Naive thymus-derived CD4-positive, alpha-beta T cell (primary cell): ENCODE measurements around the gene PKD2. TPM values are rescaled to one million over a fixed set of nuclear protein-coding genes. Genes with fewer than 3 reads are reported as not detected.

Experiments used
- ATAC-seq: fragments of 150-1000 bp; cut with Tn5 transposase; 2 replicates; pipeline ENCODE4 v1.10.0; 2021; ENCODE audit warnings: mild to moderate bottlenecking, moderate library complexity
- CTCF ChIA-PET: fragments of 350-600 bp; sonication (Branson Sonifier 250); formaldehyde crosslinking; loops from one replicate; lab custom pipeline; 2021; ENCODE audit warnings: antibody characterized with exemption; lab: Charles Lee
- POLR2A ChIA-PET: fragments of 350-600 bp; sonication (Branson Sonifier 250); formaldehyde crosslinking; loops from one replicate; lab custom pipeline; 2021; ENCODE audit warnings: antibody characterized with exemption, inconsistent platforms; lab: Charles Lee
- DNase-seq, 9 donors: peaks; one replicate each; pipeline versions ENCODE4 v3.0.0 to v3.0.0-alpha.2; 2020 to 2022; ENCODE audit warnings: mixed read lengths in 1 of 9
- H3K27ac ChIP-seq: one replicate; pipeline ENCODE4 v1.7.0; 2013; ENCODE audit warnings: mild to moderate bottlenecking, low read depth, low read length, moderate library complexity
- H3K27me3 ChIP-seq, 2 donors: one replicate each; pipeline ENCODE4 v1.7.0; 2013; ENCODE audit warnings: low read length in 2 of 2, mild to moderate bottlenecking in 2 of 2, moderate library complexity in 2 of 2; ENCODE audit not compliant: control insufficient read depth in 2 of 2, insufficient read depth in 2 of 2
- H3K36me3 ChIP-seq, 3 experiments: 1 replicate in 2 of 3; 2 replicates in 1 of 3; pipeline ENCODE4 v1.7.0; 2013; ENCODE audit warnings: low read length in 3 of 3, mild to moderate bottlenecking in 3 of 3, moderate library complexity in 1 of 3; ENCODE audit not compliant: insufficient read depth in 3 of 3, control insufficient read depth in 2 of 3
- H3K4me1 ChIP-seq, 2 donors: one replicate each; pipeline ENCODE4 v1.7.0; 2013; ENCODE audit warnings: low read length in 2 of 2, mild to moderate bottlenecking in 2 of 2, moderate library complexity in 1 of 2; ENCODE audit not compliant: control insufficient read depth in 2 of 2, insufficient read depth in 2 of 2
- H3K4me3 ChIP-seq: 2 replicates; pipeline ENCODE4 v1.7.0; 2013; ENCODE audit warnings: mild to moderate bottlenecking, low read length
- H3K9me3 ChIP-seq, 3 experiments: 1 replicate in 2 of 3; 2 replicates in 1 of 3; pipeline ENCODE4 v1.7.0; 2013; ENCODE audit warnings: low read length in 3 of 3; ENCODE audit not compliant: control insufficient read depth in 2 of 3
- H3K27ac Mint-ChIP-seq, 9 donors: one replicate each; pipeline ENCODE4 v1.8.0; 2020 to 2022; ENCODE audit warnings: mixed read lengths in 9 of 9, mild to moderate bottlenecking in 8 of 9, moderate library complexity in 5 of 9, inconsistent platforms in 2 of 9
- H3K27me3 Mint-ChIP-seq, 5 donors: one replicate each; pipeline ENCODE4 v1.8.0; 2021 to 2022; ENCODE audit warnings: mixed read lengths in 5 of 5, mild to moderate bottlenecking in 1 of 5
- H3K36me3 Mint-ChIP-seq, 5 donors: one replicate each; pipeline ENCODE4 v1.8.0; 2020 to 2022; ENCODE audit warnings: mixed read lengths in 5 of 5, mild to moderate bottlenecking in 3 of 5, inconsistent platforms in 1 of 5
- H3K4me1 Mint-ChIP-seq, 7 donors: one replicate each; pipeline ENCODE4 v1.8.0; 2020 to 2022; ENCODE audit warnings: mixed read lengths in 7 of 7, mild to moderate bottlenecking in 3 of 7, inconsistent platforms in 1 of 7
- H3K4me3 Mint-ChIP-seq, 10 donors: one replicate each; pipeline ENCODE4 v1.8.0; 2020 to 2022; ENCODE audit warnings: mild to moderate bottlenecking in 10 of 10, mixed read lengths in 10 of 10, moderate library complexity in 6 of 10, inconsistent platforms in 2 of 10
- H3K9me3 Mint-ChIP-seq, 11 donors: one replicate each; pipeline ENCODE4 v1.8.0; 2020 to 2022; ENCODE audit warnings: mixed read lengths in 11 of 11, mild to moderate bottlenecking in 4 of 11, inconsistent platforms in 1 of 11, moderate library complexity in 1 of 11
- intact Hi-C, 2 donors: fragments of 100-400 bp; cut with micrococcal nuclease; formaldehyde crosslinking; loops; one replicate each; pipeline ENCODE4 v1.15.1; 2023
- polyA plus RNA-seq, 2 donors: library from polyadenylated mRNA; unstranded; fragments of 300-500 nt; fragmentation: Illumina TruSeq; gene quantifications; one replicate each; pipeline ENCODE4 v1.2.3, GENCODE V29; 2021
- total RNA-seq, 6 experiments: library from RNA in 5 of 6; stranded (reverse) in 5 of 6; gene quantifications; 1 replicate in 5 of 6; 2 replicates in 1 of 6; pipeline ENCODE4 v1.2.3 and lab custom pipeline; 2021 to 2026

The PKD2 gene
- total and polyA plus RNA-seq, 7 experiments from 2014 or later = 2.7 to 16.1 (median 6.8) TPM

- Mint-ChIP-seq H3K9me3 (no peaks in the 10 kb centered on the region), H3K36me3 (peaks cover 5 to 31% (median 12%) of the 10 kb centered on the region in 5 donors), H3K4me3 (peak overlapping the region in 1 of 10 donors; percentile 18), H3K27ac (peak overlapping the region in 1 of 9 donors; percentile 14), H3K4me1 (no peaks in the 10 kb centered on the region), H3K27me3 (no peaks in the 10 kb centered on the region)
- intact Hi-C loops = loop anchor here in 1 of 2 donors (10.0 kb wide), 1 partner anchor 340 kb away; the partner anchor contains the start of gene HERC6
- Histone ChIP-seq H3K4me3 (no peak overlapping the region), H3K27me3 (no peaks in the 10 kb centered on the region), H3K9me3 (no peaks in the 10 kb centered on the region), H3K4me1 (no peaks in the 10 kb centered on the region), H3K36me3 (peaks cover 0 to 26% (median 5%) of the 10 kb centered on the region in 3 experiments), H3K27ac (no peak overlapping the region)
- DNase-seq = no peak
- no peak for ATAC-seq
- ChIA-PET POLR2A (no interaction called here), CTCF (interaction anchor here (1.0 to 1.3 kb wide), 2 partner anchors 172 to 176 kb away, joined by 3 to 6 read pairs; no protein-coding TSS in a partner anchor)
These were observed 27.9 kb downstream of the PKD2 start for GRCh38 chr4:88035292-88035691.

- Histone ChIP-seq H3K27ac (no peak overlapping the region), H3K4me1 (no peaks in the 10 kb centered on the region), H3K9me3 (no peaks in the 10 kb centered on the region), H3K27me3 (no peaks in the 10 kb centered on the region), H3K4me3 (no peak overlapping the region), H3K36me3 (peaks cover 4 to 31% (median 5%) of the 10 kb centered on the region in 3 experiments)
- Mint-ChIP-seq H3K27ac (no peak overlapping the region), H3K4me1 (no peaks in the 10 kb centered on the region), H3K4me3 (no peak overlapping the region), H3K36me3 (peaks cover 5 to 26% (median 12%) of the 10 kb centered on the region in 5 donors), H3K27me3 (no peaks in the 10 kb centered on the region), H3K9me3 (no peaks in the 10 kb centered on the region)
- CTCF ChIA-PET = no interaction called here
- no peak for DNase-seq
- intact Hi-C loops = loop anchor here in 1 of 2 donors (10.0 kb wide), 1 partner anchor 337 kb away; the partner anchor contains the start of gene HERC6
- POLR2A ChIA-PET = no interaction called here
- no peak for ATAC-seq
These were observed 30.0 kb downstream of the PKD2 start for GRCh38 chr4:88037447-88037846.

- no peak overlapping the region for H3K27ac Mint-ChIP-seq
- DNase-seq (no peak), ATAC-seq (no peak)
- H3K4me3 Mint-ChIP-seq = no peak overlapping the region
- Histone ChIP-seq H3K27ac (no peak overlapping the region), H3K36me3 (peaks cover 4 to 31% (median 5%) of the 10 kb centered on the region in 3 experiments), H3K9me3 (no peaks in the 10 kb centered on the region), H3K4me3 (no peak overlapping the region), H3K27me3 (no peaks in the 10 kb centered on the region), H3K4me1 (no peaks in the 10 kb centered on the region)
- ChIA-PET POLR2A (no interaction called here), CTCF (no interaction called here)
- intact Hi-C loops = loop anchor here in 1 of 2 donors (10.0 kb wide), 1 partner anchor 337 kb away; the partner anchor contains the start of gene HERC6
- no peaks in the 10 kb centered on the region for H3K4me1 Mint-ChIP-seq
- peaks cover 5 to 26% (median 12%) of the 10 kb centered on the region in 5 donors for H3K36me3 Mint-ChIP-seq
- no peaks in the 10 kb centered on the region for H3K9me3 Mint-ChIP-seq
- H3K27me3 Mint-ChIP-seq = no peaks in the 10 kb centered on the region
These were observed 30.5 kb downstream of the PKD2 start for GRCh38 chr4:88037936-88038335.

- H3K9me3 ChIP-seq = no peaks in the 10 kb centered on the region
- peaks cover 0 to 41% (median 9%) of the 10 kb centered on the region in 5 donors for H3K36me3 Mint-ChIP-seq
- no peak overlapping the region for H3K4me3 Mint-ChIP-seq
- ATAC-seq = no peak
- no peak overlapping the region for H3K27ac Mint-ChIP-seq
- ChIA-PET POLR2A (no interaction called here), CTCF (no interaction called here)
- peaks cover 5 to 38% (median 7%) of the 10 kb centered on the region in 3 experiments for H3K36me3 ChIP-seq
- H3K4me1 Mint-ChIP-seq = peaks cover 0 to 2% (median 0%) of the 10 kb centered on the region in 7 donors
- H3K27me3 Mint-ChIP-seq = no peaks in the 10 kb centered on the region
- no peaks in the 10 kb centered on the region for H3K9me3 Mint-ChIP-seq
- H3K27me3 ChIP-seq = no peaks in the 10 kb centered on the region
- no peaks in the 10 kb centered on the region for H3K4me1 ChIP-seq
- no peak overlapping the region for H3K4me3 ChIP-seq
- DNase-seq = no peak
- intact Hi-C loops = no loop called here
- no peak overlapping the region for H3K27ac ChIP-seq
These were observed 33.3 kb downstream of the PKD2 start for GRCh38 chr4:88040707-88041106.

GRCh38 chr4:88041626-88042025, 34.2 kb downstream of the PKD2 start:
- H3K4me1 Mint-ChIP-seq = peaks cover 0 to 2% (median 0%) of the 10 kb centered on the region in 7 donors
- POLR2A ChIA-PET = no interaction called here
- no peaks in the 10 kb centered on the region for H3K9me3 ChIP-seq
- no peaks in the 10 kb centered on the region for H3K9me3 Mint-ChIP-seq
- peaks cover 0 to 44% (median 10%) of the 10 kb centered on the region in 5 donors for H3K36me3 Mint-ChIP-seq
- ATAC-seq (no peak), DNase-seq (no peak)
- H3K27me3 ChIP-seq = no peaks in the 10 kb centered on the region
- no peak overlapping the region for H3K27ac ChIP-seq
- intact Hi-C loops = no loop called here
- CTCF ChIA-PET = no interaction called here
- peaks cover 5 to 37% (median 7%) of the 10 kb centered on the region in 3 experiments for H3K36me3 ChIP-seq
- H3K4me3 ChIP-seq = no peak overlapping the region
- H3K27ac Mint-ChIP-seq = no peak overlapping the region
- H3K27me3 Mint-ChIP-seq = no peaks in the 10 kb centered on the region
- H3K4me1 ChIP-seq = no peaks in the 10 kb centered on the region
- no peak overlapping the region for H3K4me3 Mint-ChIP-seq

- H3K4me3 Mint-ChIP-seq = no peak overlapping the region
- POLR2A ChIA-PET = no interaction called here
- no peaks in the 10 kb centered on the region for H3K4me1 ChIP-seq
- H3K27ac Mint-ChIP-seq = no peak overlapping the region
- no peaks in the 10 kb centered on the region for H3K9me3 ChIP-seq
- no peak overlapping the region for H3K4me3 ChIP-seq
- CTCF ChIA-PET = no interaction called here
- DNase-seq (no peak), ATAC-seq (no peak)
- peaks cover 5 to 30% (median 7%) of the 10 kb centered on the region in 3 experiments for H3K36me3 ChIP-seq
- H3K4me1 Mint-ChIP-seq = peaks cover 0 to 3% (median 3%) of the 10 kb centered on the region in 7 donors
- no peaks in the 10 kb centered on the region for H3K9me3 Mint-ChIP-seq
- no peak overlapping the region for H3K27ac ChIP-seq
- H3K27me3 ChIP-seq = no peaks in the 10 kb centered on the region
- no peaks in the 10 kb centered on the region for H3K27me3 Mint-ChIP-seq
- H3K36me3 Mint-ChIP-seq = peaks cover 0 to 46% (median 8%) of the 10 kb centered on the region in 5 donors
- intact Hi-C loops = no loop called here
These were observed 35.6 kb downstream of the PKD2 start for GRCh38 chr4:88043001-88043400.
